PFSK-1 (cell line): ENCODE data around the gene RAB14.

Experiments
- REST ChIP-seq, 2 experiments: IDR thresholded peaks; 2 replicates each; pipeline versions ENCODE4 v1.6.1 to v1.8.0; 2011 to 2012; ENCODE audit warnings: low read depth in 2 of 2, low read length in 2 of 2, control low read depth in 1 of 2, inconsistent platforms in 1 of 2, mild to moderate bottlenecking in 1 of 2, moderate library complexity in 1 of 2; ENCODE audit not compliant: insufficient read depth in 1 of 2
- TAF1 ChIP-seq: IDR thresholded peaks from 2 replicates; pipeline ENCODE4 v1.6.1; 2012; ENCODE audit warnings: low read length, control low read depth, borderline replicate concordance; ENCODE audit not compliant: insufficient read depth

GRCh38 chr9:121217609-121218292 lies 16.1 kb upstream of the RAB14 start:
- TF ChIP-seq TAF1 (no peak), REST (IDR thresholded peaks at IDR 0.05; ENCODE audit: insufficient read depth in 1 of 2, low read depth in 2 of 2, low read length in 2 of 2) (no peak)
